ENCODE results near the gene NFIC.
"Not testable (repeated sequence)": the region's sequence is repeated elsewhere in the genome, so short reads cannot be mapped to it uniquely, and the experiment has no call there.

Gene NFIC

DNA sequence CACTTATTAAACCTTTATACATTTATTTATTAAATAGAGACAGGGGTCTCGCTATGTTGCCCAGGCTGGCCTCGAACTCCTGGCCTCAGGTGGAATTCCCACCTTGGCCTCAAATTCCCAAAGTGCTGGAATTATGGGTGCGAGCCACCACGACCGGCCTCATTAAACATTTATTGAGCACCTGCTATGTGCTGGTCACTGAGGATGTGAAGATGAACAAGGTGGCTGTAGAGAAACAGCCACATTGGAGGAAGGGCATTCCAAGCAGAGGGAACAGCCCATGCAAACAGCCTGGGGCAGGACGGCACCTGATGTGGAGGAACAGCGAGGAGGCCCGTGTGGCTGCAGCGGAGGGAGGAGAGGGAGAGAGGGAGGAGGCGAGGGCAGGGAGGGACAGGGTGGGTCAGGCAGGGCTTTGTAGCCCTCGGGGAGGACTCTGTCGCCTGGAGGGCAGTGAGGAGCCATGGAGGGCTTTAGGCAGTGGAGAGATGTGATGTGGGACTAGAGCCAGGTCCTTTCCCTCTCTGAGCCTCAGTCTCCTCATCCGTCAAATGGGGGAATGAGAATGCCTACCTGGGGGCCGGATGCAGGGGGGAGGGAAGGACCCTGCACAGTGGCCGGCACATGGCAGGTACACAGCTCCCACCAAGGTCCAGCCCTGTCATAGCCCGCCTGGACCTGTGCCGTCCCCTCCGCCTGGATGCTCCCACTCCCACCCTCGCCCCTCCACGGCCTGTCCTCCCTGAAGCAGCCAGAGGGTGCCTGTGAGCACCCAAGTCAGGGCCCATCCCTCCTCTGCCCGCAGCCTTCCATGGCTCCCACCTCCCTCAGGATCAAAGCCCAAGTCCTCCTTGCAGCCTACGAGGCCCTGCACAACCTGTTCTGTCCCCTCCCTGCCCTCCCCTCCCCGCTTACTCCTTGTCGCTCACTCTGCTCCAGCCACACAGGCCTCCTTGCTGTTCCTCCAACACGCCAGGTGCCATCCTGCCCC, 21.5 kb upstream of the NFIC start:
- TF ChIP-seq CTCF (IDR thresholded peaks at IDR 0.05; ENCODE audit: low read depth, low read length, missing control alignments) = no peak
- in situ Hi-C loops (cut with HindIII; ENCODE audit: low sequenced_read_pairs) = no loop called here
- no peak for DNase-seq (ENCODE audit: low read depth)
- H3K4me3 ChIP-seq (ENCODE audit: low read depth, low read length) = no peak overlapping the region

GRCh38 chr19:3345850-3346460, 20.4 kb upstream of the NFIC start:
- no peak overlapping the region for H3K4me3 ChIP-seq (ENCODE audit: low read depth, low read length)
- no peak for TF ChIP-seq CTCF (IDR thresholded peaks at IDR 0.05; ENCODE audit: low read depth, low read length, missing control alignments)
- in situ Hi-C loops (cut with HindIII; ENCODE audit: low sequenced_read_pairs) = no loop called here
- no peak for DNase-seq (ENCODE audit: low read depth)

DNA sequence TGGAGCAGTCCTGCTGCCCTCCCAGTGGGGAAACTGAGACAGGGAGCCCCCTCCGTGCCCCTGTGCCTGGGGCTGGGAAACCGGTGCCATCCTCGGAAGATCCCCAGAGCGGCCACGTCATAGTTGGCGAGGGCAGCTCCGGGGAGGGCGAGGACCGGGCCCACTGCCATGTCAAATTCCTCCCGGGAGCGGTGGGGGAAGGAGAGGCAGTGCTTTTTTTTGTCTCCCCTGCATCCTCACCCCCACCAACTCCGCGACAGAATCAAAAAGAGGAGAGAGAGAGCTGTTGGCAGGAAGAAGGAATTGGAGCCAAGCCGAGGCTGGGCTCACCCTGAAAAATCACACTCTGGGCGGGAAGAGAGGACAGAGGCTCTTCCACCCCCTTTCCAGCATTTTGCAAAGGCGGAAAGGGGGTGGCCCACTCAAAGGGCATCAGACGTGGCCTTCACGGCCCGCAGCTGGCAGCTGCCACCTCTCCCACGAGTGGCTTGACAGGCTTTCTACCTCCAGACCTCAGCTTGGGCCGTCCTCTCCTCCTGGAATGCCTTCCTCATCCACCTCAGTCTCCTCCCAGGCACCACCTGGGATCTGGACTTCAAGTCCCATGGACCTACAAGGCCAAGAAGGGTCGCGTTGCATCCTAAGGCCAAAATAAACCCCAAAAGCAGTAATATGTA, 19.6 kb upstream of the NFIC start:
- DNase-seq (ENCODE audit: low read depth) = no peak
- TF ChIP-seq CTCF (IDR thresholded peaks at IDR 0.05; ENCODE audit: low read depth, low read length, missing control alignments) = no peak
- no peak overlapping the region for H3K4me3 ChIP-seq (ENCODE audit: low read depth, low read length)
- in situ Hi-C loops (cut with HindIII; ENCODE audit: low sequenced_read_pairs) = no loop called here

DNA sequence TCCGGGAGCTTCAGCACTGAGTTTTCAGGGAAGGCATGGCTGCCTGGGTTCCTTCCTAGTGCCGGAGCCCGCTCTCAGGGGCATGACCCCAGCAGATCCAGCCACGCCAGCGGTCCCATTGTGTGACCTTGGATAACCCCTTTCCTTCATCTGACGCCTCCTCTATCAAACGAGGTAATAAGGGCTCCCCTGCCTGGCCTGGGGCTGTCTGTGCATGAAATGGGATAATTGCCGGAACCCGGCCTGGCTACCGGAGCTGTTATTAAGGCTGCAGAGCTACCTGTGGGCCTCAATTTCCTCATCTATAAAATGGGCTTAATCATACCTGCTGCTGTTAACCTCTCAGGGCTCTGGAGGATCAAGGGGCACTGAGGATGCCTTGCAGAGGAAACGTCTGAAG, 18.3 kb upstream of the NFIC start:
- in situ Hi-C loops (cut with HindIII; ENCODE audit: low sequenced_read_pairs) = no loop called here

GRCh38 chr19:3348469-3348868, 17.9 kb upstream of the NFIC start:
- DNase-seq (ENCODE audit: low read depth); in situ Hi-C loops (cut with HindIII; ENCODE audit: low sequenced_read_pairs); H3K4me3 ChIP-seq (ENCODE audit: low read depth, low read length): not testable (repeated sequence)

More for the DNA sequence above, 18.3 kb upstream of the NFIC start:
- DNase-seq (ENCODE audit: low read depth) = no peak
- TF ChIP-seq CTCF (IDR thresholded peaks at IDR 0.05; ENCODE audit: low read depth, low read length, missing control alignments) = no peak
- no peak overlapping the region for H3K4me3 ChIP-seq (ENCODE audit: low read depth, low read length)

- no peak for TF ChIP-seq CTCF (IDR thresholded peaks at IDR 0.05; ENCODE audit: low read depth, low read length, missing control alignments)
- H3K4me3 ChIP-seq (ENCODE audit: low read depth, low read length) = no peak overlapping the region
- no peak for DNase-seq (ENCODE audit: low read depth)
- in situ Hi-C loops (cut with HindIII; ENCODE audit: low sequenced_read_pairs) = no loop called here
Measured at GRCh38 chr19:3350014-3350663, 16.2 kb upstream of the NFIC start.

All from astrocyte of the cerebellum (primary cell).